Lung microvascular endothelial cell (primary cell): ENCODE measurements around the gene CLDN14. TPM values are rescaled to one million over a fixed set of nuclear protein-coding genes. Genes with fewer than 3 reads are reported as not detected.

Experiments
- DNase-seq, 2 donors: peaks; one replicate each; pipeline versions ENCODE4 v3.0.0 to v3.0.0-alpha.2; 2010; ENCODE audit warnings: low read depth in 2 of 2
- total RNA-seq: library from RNA; depleted of rRNA; stranded (reverse); fragments of >200 nt; gene quantifications from 2 replicates; pipeline ENCODE4 v1.2.1, GENCODE V29; 2014

CLDN14 gene
- 0.22 TPM in 1 of 2 replicates, not detected in the other for total RNA-seq

GRCh38 chr21:36479415-36480402 is at the start of gene CLDN14:
Gene CLDN14 (minus strand): TSS chr21:36480122. CDS start chr21:36461695, 18,427 bp downstream.
- DNase-seq, result peak; percentile 38 to 43

DNA sequence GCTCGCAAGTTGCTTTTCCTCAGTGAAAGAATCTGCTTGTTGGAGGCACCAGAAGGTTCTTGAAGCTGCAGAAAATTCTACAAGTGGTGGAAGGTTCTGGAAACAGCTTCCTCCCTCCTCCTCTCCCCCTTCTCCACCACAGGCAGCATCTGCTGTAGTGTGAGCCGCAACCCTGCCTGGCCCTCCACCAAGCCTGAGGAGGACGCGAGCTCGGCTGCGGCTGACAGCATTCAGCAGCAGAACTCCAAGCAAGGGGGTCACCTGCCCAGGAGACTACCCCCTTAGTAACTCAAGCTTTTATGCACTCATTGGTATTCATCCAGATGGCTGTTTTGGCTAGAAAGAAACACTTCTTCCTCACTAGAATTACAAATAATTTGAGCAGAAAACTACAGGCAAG is 48.8 kb upstream of the CLDN14 start:
- no peak for DNase-seq

DNA sequence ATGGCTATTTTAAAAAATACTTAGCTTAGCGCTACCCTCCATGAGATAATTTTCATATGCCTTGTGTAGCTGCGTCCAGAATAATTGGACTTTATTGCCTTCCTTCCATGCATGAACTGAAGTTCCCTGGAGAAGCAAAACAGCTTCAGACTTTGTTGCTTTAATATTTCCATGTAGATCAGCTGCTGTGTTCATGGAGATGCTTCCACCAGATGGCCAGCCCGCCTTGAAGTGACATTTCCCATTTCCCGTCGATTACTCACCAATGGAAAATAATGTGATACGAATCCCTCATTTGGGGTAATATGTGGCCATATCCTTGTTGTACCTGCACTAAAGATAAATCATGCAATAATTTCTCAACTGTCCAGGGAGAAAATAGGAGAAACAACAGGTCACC is 47.4 kb upstream of the CLDN14 start:
- DNase-seq, result no peak

DNA sequence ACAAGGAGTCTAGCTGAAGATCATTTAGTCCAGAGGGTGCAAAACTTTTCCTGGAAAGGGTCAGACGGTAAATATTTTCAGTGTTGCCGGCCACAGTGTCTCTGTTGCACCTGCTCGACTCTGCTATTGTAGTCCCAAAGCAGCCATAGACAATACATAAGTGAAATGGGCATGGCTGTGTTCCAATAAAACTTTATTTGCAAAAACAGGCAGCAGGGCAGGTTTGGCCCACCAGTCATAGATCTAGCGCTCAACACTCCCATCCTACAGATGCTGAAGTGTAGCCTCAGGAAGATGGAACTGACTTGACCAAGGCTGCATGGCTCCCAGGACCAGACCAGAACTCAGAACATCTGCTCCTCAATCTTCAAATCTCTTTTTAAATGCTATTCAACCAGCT is 46.2 kb upstream of the CLDN14 start:
- DNase-seq, result no peak

DNA sequence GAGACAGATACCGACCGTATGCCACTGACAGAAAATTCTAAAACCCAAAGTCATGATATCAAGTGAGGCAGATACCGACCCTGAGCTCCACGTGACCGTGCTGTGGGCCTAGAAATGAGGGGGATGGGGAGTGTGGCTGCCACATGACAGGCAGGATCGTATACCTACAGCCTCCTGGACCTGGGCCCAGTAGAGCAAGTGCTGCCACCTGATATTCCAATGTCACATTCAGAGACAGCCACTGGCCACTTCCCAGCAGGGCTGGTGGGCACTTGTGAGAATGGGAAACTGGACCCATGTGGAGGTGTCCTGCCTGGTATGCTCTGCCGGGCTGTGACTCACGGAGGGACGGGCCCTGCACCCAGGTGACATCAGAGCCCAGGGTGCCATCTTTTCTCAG is 44.6 kb upstream of the CLDN14 start:
- no peak for DNase-seq

- no peak for DNase-seq
Observed at GRCh38 chr21:36522219-36522808, 42.4 kb upstream of the CLDN14 start.

DNA sequence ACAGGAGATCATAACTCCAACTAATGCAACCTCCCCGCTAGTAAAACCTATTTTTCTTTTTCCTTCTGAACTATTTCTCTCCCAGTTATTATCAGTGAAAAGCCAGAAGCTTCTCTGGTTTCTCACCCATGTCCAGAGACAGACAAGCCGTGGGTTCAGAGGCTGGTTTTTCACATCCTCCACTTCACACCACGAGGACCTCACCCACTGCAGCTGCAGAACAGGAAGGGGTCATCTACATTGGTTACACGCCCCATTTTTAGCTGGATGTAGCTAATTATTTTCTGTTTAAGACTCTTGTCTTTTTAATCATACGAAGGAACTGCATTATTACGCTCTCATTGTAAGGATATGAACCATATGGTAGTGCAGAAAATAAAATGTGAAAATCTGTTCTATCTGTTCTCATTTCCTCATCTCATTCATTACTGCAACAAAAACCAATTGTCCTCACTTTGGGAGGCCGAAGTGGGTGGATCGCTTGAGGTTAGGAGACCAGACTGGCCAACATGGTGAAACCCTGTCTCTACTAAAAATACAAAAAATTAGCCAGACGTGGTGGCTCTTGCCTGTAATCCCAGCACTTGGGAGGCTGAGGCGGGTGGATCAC is 39.1 kb upstream of the CLDN14 start:
- no peak for DNase-seq

GRCh38 chr21:36517366-36518075 is 37.6 kb upstream of the CLDN14 start:
- DNase-seq, result no peak

DNA sequence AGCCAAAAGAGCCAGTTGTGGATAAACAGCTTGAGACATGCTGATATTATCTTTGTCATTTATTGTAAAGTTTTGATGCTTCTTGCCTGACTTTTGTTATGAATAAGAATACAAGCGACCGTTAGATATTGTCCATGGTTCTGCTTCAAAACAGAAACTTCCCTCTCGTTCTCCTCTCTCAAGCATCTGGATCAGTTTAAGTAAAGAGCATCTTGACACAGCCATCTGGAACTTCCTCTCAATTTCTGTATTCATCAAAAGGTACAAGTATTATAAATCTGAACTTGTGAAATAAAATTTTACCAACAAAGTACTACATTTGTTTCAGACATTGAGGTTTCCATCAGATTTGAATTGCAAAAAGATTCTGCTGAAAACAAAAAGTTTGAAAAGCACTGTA is 36.4 kb upstream of the CLDN14 start:
- no peak for DNase-seq

DNA sequence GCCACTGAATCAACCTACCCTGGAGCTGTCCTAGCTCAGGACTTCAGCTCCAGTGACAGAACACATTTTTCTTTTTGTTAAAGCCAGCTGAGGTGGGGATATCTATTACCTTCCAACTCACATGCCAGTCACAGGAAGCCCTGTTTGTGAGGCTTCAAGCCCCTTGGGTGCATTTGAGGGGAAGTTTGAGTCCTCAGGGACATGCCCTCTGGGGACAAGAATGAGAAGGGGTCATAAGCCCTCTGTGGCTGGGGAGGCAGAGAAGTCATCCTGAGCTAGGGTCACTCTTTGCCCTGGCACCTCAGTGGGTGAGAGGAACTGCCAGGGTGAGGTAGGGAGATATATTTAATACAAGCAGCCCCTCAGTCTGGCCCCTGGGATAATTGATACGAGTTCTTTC is 33.5 kb upstream of the CLDN14 start:
- DNase-seq, result no peak

- DNase-seq, result no peak
Observed at GRCh38 chr21:36512971-36513370, 33.0 kb upstream of the CLDN14 start.

GRCh38 chr21:36511484-36512220 is 31.7 kb upstream of the CLDN14 start:
- DNase-seq, result peak in 1 of 2 donors; percentile 79

- no peak for DNase-seq
Observed at GRCh38 chr21:36510911-36511310, 31.0 kb upstream of the CLDN14 start.

GRCh38 chr21:36509973-36510664 is 30.2 kb upstream of the CLDN14 start:
- DNase-seq, result no peak

DNA sequence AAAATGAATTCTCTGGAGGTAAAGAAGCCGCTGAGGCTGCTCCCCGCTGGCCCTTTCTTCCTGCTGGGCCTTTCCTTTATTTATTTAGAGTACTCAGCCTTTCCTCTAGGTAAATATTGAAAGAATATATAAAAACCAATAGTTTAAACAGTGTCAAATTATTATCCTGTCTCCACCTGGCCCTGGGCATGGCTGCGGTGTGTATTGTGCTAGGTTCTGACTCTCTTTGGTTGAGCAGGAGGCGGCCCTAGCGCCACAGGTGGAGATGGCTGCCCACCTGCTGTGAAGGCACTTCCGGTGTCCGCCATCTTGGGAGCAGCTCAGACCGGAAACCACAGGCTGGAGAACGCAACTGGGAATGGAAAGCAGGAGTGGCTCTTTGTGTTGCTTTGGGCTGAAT is 29.0 kb upstream of the CLDN14 start:
- no peak for DNase-seq

- peak in 1 of 2 donors; percentile 61 for DNase-seq
Observed at GRCh38 chr21:36507397-36508018, 27.6 kb upstream of the CLDN14 start.

DNA sequence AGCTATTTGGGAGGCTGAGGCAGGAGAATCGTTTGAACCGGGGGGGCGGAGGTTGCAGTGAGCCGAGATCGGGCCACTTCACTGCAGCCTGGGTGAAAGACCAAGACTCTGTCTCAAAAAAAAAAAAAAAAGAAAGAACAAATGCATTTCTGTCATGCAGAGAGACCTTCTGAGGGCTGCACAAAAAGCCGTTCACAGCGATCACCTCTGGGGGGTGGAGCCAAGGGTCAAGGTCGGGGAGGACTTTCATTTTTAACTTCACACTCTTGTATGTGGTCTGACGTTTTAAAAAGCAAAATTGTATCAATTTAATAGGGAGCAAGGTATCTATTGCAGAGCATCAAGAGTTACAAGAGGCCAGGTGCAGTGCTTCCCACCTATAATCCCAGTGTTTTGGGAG is 26.6 kb upstream of the CLDN14 start:
- DNase-seq, result no peak

DNA sequence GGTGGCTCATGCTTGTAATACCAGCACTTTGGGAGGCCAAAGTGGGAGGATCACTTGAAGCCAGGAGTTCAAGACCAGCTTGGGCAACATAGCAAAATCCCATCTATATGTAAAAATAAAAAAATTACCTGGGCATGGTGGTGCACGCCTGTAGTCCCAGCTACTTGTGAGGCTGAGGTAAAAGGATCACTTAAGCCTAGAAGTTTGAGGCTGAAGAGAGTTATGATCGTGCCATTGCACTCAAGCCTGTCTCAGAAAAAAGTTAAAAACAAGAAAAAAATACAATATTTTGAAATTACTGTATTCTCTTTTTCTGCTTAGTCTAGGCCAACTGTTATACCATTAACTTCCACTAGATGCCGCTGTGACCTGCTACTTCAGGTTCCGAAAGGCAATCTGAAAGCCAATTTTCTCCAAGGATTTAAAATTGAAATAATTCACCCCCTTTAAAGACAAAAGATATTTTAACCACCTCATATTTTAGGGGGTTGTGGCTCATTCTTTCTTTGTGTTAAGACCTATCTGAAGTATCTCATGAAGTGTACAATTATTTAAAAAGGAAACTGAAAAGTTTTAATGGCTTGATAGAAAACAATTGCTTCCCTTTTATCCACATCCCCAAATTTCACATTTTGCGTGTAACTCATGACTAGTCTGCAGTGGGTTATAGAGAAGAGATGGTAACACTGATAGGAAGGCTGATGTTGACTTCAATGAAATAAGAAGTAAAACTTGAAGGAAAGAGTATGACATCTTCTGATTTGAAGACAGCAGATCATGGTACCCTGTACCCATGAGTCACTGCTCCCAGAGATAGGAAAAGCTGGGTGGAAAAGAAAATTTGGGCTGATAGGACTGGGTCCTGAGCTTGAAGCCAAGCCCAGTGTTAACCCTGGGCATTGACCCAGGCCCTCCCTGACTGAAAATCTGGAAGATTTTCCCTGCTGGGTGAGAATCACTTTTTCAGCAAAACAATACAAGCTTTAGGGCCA is 24.4 kb upstream of the CLDN14 start:
- peak; percentile 71 to 73 for DNase-seq

- no peak for DNase-seq
Observed at GRCh38 chr21:36502365-36502764, 22.4 kb upstream of the CLDN14 start.
